SU-DHL-6 (cell line): ENCODE measurements around the gene ANKRD60.

Experiments used
- CTCF ChIP-seq: fragments of 200-600 bp; sonication (generic); IDR thresholded peaks from one replicate; pipeline ENCODE4 v1.5.1; 2017; ENCODE audit warnings: antibody characterized with exemption, mild to moderate bottlenecking, low read length, moderate library complexity; ENCODE audit not compliant: insufficient read depth, poor library complexity, severe bottlenecking
- EZH2phosphoT487 ChIP-seq: fragments of 200-600 bp; sonication (generic), shearing (Covaris generic); conservative IDR thresholded peaks from 2 replicates; pipeline ENCODE4 v1.6.1; 2018; ENCODE audit warnings: mild to moderate bottlenecking, antibody characterized with exemption, low read length, moderate library complexity, mixed read lengths

- no peak for TF ChIP-seq CTCF
- no peak for TF ChIP-seq EZH2phosphoT487
Measured at GRCh38 chr20:58268421-58268821, 40.0 kb upstream of the ANKRD60 start.
